Thymus (tissue), 11 donors: ENCODE results near the gene CAMK2G. TPM values are rescaled to one million over a fixed set of nuclear protein-coding genes. Genes with fewer than 3 reads are reported as not detected.
A peak's percentile ranks its signal among the peaks of the same experiment; 100 is the strongest.

Source experiments
- DNase-seq, 9 donors: peaks; one replicate each; pipeline ENCODE4 v3.0.0-alpha.2; 2013; ENCODE audit warnings: low spot score in 9 of 9, low read depth in 6 of 9, missing footprints in 1 of 9
- H3K27ac ChIP-seq, 2 donors: one replicate each; pipeline ENCODE4 v1.5.1; 2013; ENCODE audit warnings: control low read depth in 1 of 2, low read depth in 1 of 2, low read length in 1 of 2, mild to moderate bottlenecking in 1 of 2, moderate library complexity in 1 of 2
- H3K27me3 ChIP-seq, 2 donors: one replicate each; pipeline ENCODE4 v1.5.1; 2013; ENCODE audit warnings: low read length in 1 of 2; ENCODE audit not compliant: control insufficient read depth in 2 of 2, insufficient read depth in 1 of 2
- H3K36me3 ChIP-seq, 2 donors: one replicate each; pipeline ENCODE4 v1.5.1; 2013; ENCODE audit warnings: low read length in 1 of 2, mild to moderate bottlenecking in 1 of 2, moderate library complexity in 1 of 2; ENCODE audit not compliant: control insufficient read depth in 2 of 2, insufficient read depth in 2 of 2
- H3K4me1 ChIP-seq, 2 donors: one replicate each; pipeline ENCODE4 v1.5.1; 2013; ENCODE audit warnings: low read length in 2 of 2; ENCODE audit not compliant: control insufficient read depth in 2 of 2, insufficient read depth in 2 of 2
- H3K4me3 ChIP-seq, 2 donors: one replicate each; pipeline ENCODE4 v1.5.1; 2013; ENCODE audit warnings: low read length in 2 of 2, control low read depth in 1 of 2, mild to moderate bottlenecking in 1 of 2
- H3K9me3 ChIP-seq, 2 donors: one replicate each; pipeline ENCODE4 v1.5.1; 2013; ENCODE audit warnings: low read length in 1 of 2, mild to moderate bottlenecking in 1 of 2; ENCODE audit not compliant: control insufficient read depth in 2 of 2, insufficient read depth in 1 of 2
- WGBS: extraction: QIAGEN DNeasy Blood & Tissue Kit; methylation state at CpG from one replicate; pipeline ENCODE4 v1.1.7; 2013; 5-methylcytosine and 5-hydroxymethylcytosine counted together
- polyA plus RNA-seq: library from polyadenylated mRNA; stranded (reverse); fragments of 200-250 nt; gene quantifications from one replicate; pipeline ENCODE4 v1.2.3, GENCODE V29; 2013
- total RNA-seq: library from RNA; stranded (reverse); fragments of 120-200 nt; gene quantifications from one replicate; pipeline ENCODE4 v1.2.4, GENCODE V29; 2013
- donor health status: healthy.

The CAMK2G gene
- total and polyA plus RNA-seq, 2 donors = 10.5 to 17.2 TPM

- peaks cover 61 to 65% of the 10 kb centered on the region in 2 donors for H3K36me3 ChIP-seq
- no peaks in the 10 kb centered on the region for H3K27me3 ChIP-seq
- no peaks in the 10 kb centered on the region for H3K9me3 ChIP-seq
- H3K4me3 ChIP-seq = no peak overlapping the region
- H3K27ac ChIP-seq = no peak overlapping the region
- 77% methylated on average over 5 of the region's 5 CpGs for WGBS
- peaks cover 23 to 39% of the 10 kb centered on the region in 2 donors for H3K4me1 ChIP-seq
- no peak for DNase-seq
These were observed 65.1 kb downstream of the CAMK2G start for GRCh38 chr10:73809061-73809818.

GRCh38 chr10:73808021-73808815 lies 66.1 kb downstream of the CAMK2G start:
- no peak for DNase-seq
- no peaks in the 10 kb centered on the region for H3K9me3 ChIP-seq
- no peak overlapping the region for H3K4me3 ChIP-seq
- peaks cover 67 to 68% of the 10 kb centered on the region in 2 donors for H3K36me3 ChIP-seq
- peaks cover 23 to 42% of the 10 kb centered on the region in 2 donors for H3K4me1 ChIP-seq
- no peak overlapping the region for H3K27ac ChIP-seq
- 94% methylated on average over 16 of the region's 16 CpGs for WGBS
- no peaks in the 10 kb centered on the region for H3K27me3 ChIP-seq

GRCh38 chr10:73807471-73807870 lies 66.9 kb downstream of the CAMK2G start:
- Histone ChIP-seq H3K4me1 (peaks cover 23 to 42% of the 10 kb centered on the region in 2 donors), H3K27ac (no peak overlapping the region), H3K9me3 (no peaks in the 10 kb centered on the region), H3K27me3 (no peaks in the 10 kb centered on the region), H3K4me3 (no peak overlapping the region), H3K36me3 (peaks cover 74 to 76% of the 10 kb centered on the region in 2 donors)
- DNase-seq = no peak
- WGBS = 98% methylated on average over 14 of the region's 14 CpGs

GRCh38 chr10:73806176-73806950 lies 68.0 kb downstream of the CAMK2G start:
- 97% methylated on average over 14 of the region's 14 CpGs for WGBS
- H3K27ac ChIP-seq = no peak overlapping the region
- H3K9me3 ChIP-seq = no peaks in the 10 kb centered on the region
- peaks cover 23 to 39% of the 10 kb centered on the region in 2 donors for H3K4me1 ChIP-seq
- DNase-seq = no peak
- H3K4me3 ChIP-seq = no peak overlapping the region
- H3K27me3 ChIP-seq = no peaks in the 10 kb centered on the region
- H3K36me3 ChIP-seq = peaks cover 85 to 87% of the 10 kb centered on the region in 2 donors

DNA sequence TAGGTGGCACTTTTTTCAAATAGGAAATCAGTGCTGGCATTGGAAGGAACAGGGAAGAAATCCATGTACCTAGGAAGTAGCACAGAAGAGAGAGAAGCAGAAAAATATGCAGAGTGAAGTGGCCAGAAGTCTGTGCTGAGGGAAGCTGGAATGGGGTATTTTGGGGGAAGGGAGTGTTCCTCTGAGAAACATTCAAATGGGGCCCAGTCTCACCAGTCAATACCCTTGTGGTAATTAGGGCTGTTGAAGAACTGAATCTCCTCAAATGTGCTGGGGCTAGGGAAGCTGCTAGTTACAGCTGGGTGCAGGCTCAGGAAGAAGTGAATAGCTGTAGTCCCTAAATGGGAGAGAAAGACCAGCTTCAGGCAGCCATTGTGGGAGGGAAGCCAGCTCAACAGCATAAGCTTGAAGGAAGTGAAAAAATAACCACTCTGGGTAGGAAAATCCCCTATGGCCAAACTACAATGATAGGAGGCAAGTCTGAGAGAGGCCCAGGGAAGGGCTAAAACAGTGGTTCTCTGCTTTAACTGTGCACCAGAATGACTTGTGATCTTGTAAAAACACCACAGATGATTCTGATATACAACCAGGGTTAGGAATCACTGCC lies 70.6 kb downstream of the CAMK2G start:
- Histone ChIP-seq H3K4me1 (peaks cover 10 to 26% of the 10 kb centered on the region in 2 donors), H3K27me3 (no peaks in the 10 kb centered on the region), H3K4me3 (no peak overlapping the region), H3K9me3 (no peaks in the 10 kb centered on the region), H3K27ac (peak overlapping the region in 1 of 2 donors; percentile 37), H3K36me3 (peaks cover 97 to 99% of the 10 kb centered on the region in 2 donors)
- DNase-seq = no peak

DNA sequence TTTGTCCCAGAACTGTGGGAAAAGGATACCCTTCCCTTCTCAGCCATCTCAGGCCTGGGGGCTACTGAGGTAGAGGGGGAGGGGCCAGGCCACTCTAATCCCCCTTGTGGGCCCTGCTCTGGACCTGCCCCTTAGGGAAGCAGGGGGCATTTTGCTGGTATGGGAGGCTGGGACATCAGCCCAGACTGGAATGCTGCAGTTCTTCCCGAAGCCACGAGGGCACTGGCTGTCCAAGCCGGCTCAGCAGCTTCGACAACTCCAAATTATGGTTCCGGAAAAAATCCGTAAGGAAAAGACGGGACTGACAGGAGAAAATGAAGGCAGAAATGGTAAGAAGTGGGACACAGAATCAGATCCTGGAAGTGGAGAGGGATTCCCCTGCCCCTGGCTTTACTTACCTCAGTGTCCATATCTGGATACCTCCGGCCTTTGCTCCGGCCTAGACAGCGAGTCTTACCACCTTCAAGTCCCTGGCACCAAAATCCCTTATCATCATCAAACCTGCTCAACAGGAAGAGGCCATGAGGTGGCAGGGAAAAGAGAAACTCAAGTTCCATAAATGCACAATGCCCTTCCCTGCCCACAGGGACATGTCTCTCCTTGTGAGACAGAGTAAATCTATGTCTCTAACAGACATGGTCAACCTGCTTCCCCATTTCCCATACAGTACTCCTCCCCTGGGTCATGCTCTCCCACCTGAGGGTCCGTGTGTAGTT lies 71.9 kb downstream of the CAMK2G start:
- no peak for DNase-seq
- Histone ChIP-seq H3K4me1 (peaks cover 8 to 16% of the 10 kb centered on the region in 2 donors), H3K36me3 (peaks cover 95 to 99% of the 10 kb centered on the region in 2 donors), H3K9me3 (no peaks in the 10 kb centered on the region), H3K4me3 (no peak overlapping the region), H3K27ac (no peak overlapping the region), H3K27me3 (no peaks in the 10 kb centered on the region)
- WGBS = 97% methylated on average over 11 of the region's 11 CpGs

- peaks cover 94 to 99% of the 10 kb centered on the region in 2 donors for H3K36me3 ChIP-seq
- no peaks in the 10 kb centered on the region for H3K27me3 ChIP-seq
- H3K27ac ChIP-seq = peak overlapping the region in 1 of 2 donors; percentile 36
- no peak overlapping the region for H3K4me3 ChIP-seq
- H3K9me3 ChIP-seq = no peaks in the 10 kb centered on the region
- DNase-seq = no peak
- peaks cover 0 to 3% of the 10 kb centered on the region in 2 donors for H3K4me1 ChIP-seq
- 98% methylated on average over 13 of the region's 13 CpGs for WGBS
These were observed 73.1 kb downstream of the CAMK2G start for GRCh38 chr10:73801253-73801590.

- 95% methylated on average over 20 of the region's 20 CpGs for WGBS
- Histone ChIP-seq H3K9me3 (no peaks in the 10 kb centered on the region), H3K27ac (peak overlapping the region in 1 of 2 donors; percentile 36), H3K27me3 (no peaks in the 10 kb centered on the region), H3K36me3 (peaks cover 89 to 97% of the 10 kb centered on the region in 2 donors), H3K4me3 (no peak overlapping the region), H3K4me1 (peaks cover 0 to 3% of the 10 kb centered on the region in 2 donors)
- no peak for DNase-seq
These were observed 73.6 kb downstream of the CAMK2G start for GRCh38 chr10:73800560-73801252.
